Ascending aorta (tissue), 2 donors: ENCODE data around the gene SERPING1. TPM values are rescaled to one million over a fixed set of nuclear protein-coding genes. Genes with fewer than 3 reads are reported as not detected.

Source experiments
- DNase-seq, 2 donors: peaks; one replicate each; pipeline ENCODE4 v3.0.0-alpha.2; 2019; ENCODE audit warnings: low spot score in 2 of 2
- H3K27ac ChIP-seq, 2 donors: fragments of 200-600 bp; sonication (generic); one replicate each; pipeline ENCODE4 v1.5.1; 2016 to 2017; ENCODE audit warnings: mild to moderate bottlenecking in 1 of 2
- H3K27me3 ChIP-seq: fragments of 200-600 bp; sonication (generic); one replicate; pipeline ENCODE4 v1.5.1; 2017
- H3K36me3 ChIP-seq, 2 donors: fragments of 200-600 bp; sonication (generic); one replicate each; pipeline ENCODE4 v1.5.1; 2016
- H3K4me1 ChIP-seq, 2 donors: fragments of 200-600 bp; sonication (generic); one replicate each; pipeline ENCODE4 v1.5.1; 2016 to 2017; ENCODE audit warnings: mild to moderate bottlenecking in 1 of 2
- H3K4me3 ChIP-seq, 2 donors: fragments of 200-600 bp; sonication (generic); one replicate each; pipeline ENCODE4 v1.5.1; 2016 to 2017; ENCODE audit warnings: mild to moderate bottlenecking in 1 of 2
- H3K9me3 ChIP-seq, 2 donors: fragments of 200-600 bp; sonication (generic); one replicate each; pipeline ENCODE4 v1.5.1; 2016
- CTCF ChIP-seq, 3 experiments: fragments of 200-600 bp in 2 of 3; fragments of 450-650 bp in 1 of 3; sonication (generic) in 2 of 3; IDR thresholded peaks; one replicate each; pipeline ENCODE4 v1.5.1; 2016 to 2019; ENCODE audit warnings: antibody characterized with exemption in 3 of 3, mild to moderate bottlenecking in 1 of 3, moderate library complexity in 1 of 3
- intact Hi-C: fragments of 100-400 bp; cut with DNase I; formaldehyde crosslinking; loops from one replicate; pipeline ENCODE4 v1.15.1; 2023
- total RNA-seq: library from RNA; depleted of rRNA; stranded (reverse); fragments of >200 nt; gene quantifications from one replicate; pipeline ENCODE4 v1.1.0, GENCODE V29; 2016

SERPING1 gene
- total RNA-seq, 1 donor from 2014 or later = 607 TPM

DNA sequence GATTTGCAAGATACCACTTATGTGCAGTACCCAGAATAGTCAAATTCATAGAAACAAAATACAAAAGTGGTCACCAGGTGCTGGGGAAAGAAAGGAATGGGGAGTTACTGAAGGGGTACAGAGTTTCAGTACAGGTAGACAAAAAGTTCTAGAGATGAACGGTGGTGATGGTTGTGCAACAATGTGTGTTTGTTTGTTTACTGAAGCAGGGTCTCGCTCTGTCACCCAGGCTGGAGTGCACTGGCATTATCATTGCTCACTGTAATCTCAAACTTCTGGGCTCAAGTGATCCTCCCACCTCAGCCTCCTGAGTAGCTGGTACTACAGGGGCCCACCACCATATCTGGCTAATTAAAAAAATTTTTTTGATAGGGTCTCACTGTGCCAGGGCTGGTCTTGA is 42.1 kb upstream of the SERPING1 start:
- H3K27me3 ChIP-seq = no peaks in the 10 kb centered on the region

GRCh38 chr11:57556041-57556440 is 41.4 kb upstream of the SERPING1 start:
- Histone ChIP-seq H3K9me3 (no peaks in the 10 kb centered on the region), H3K4me3 (no peak overlapping the region), H3K27me3 (no peaks in the 10 kb centered on the region), H3K4me1 (no peaks in the 10 kb centered on the region), H3K27ac (no peak overlapping the region), H3K36me3 (peaks cover 79 to 80% of the 10 kb centered on the region in 2 donors)
- no peak for TF ChIP-seq CTCF (IDR thresholded peaks at IDR 0.05)
- intact Hi-C loops = no loop called here
- no peak for DNase-seq

More for the DNA sequence above, 42.1 kb upstream of the SERPING1 start:
- Histone ChIP-seq H3K27ac (no peak overlapping the region), H3K4me3 (no peak overlapping the region), H3K36me3 (peaks cover 85 to 86% of the 10 kb centered on the region in 2 donors), H3K9me3 (no peaks in the 10 kb centered on the region), H3K4me1 (no peaks in the 10 kb centered on the region)
- no peak for DNase-seq
- TF ChIP-seq CTCF (IDR thresholded peaks at IDR 0.05) = no peak
- intact Hi-C loops = no loop called here

DNA sequence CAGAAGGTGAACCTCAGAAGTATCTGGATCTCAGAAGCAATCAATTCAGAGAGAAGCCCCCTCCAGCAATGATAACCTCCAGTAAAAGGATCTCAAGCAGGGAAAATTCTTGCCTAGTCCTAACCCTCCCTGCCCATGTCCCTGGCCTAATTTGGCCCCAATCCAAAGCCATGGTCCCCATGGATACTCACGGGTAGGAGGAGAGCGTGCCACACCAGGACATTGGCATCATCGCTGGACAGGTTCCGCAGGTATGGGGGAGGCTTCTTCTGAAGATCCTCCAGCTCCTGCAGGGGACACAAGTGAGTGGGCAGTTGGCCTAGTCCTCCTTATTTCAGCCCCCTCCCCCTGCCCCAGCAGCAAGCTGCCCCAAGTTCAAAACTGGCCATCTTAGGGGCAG is 37.3 kb upstream of the SERPING1 start:
- intact Hi-C loops = loop anchor here (10.0 kb wide), 1 partner anchor 245 kb away; no protein-coding TSS in a partner anchor
- no peak overlapping the region for H3K27ac ChIP-seq
- H3K36me3 ChIP-seq = peaks cover 39 to 41% of the 10 kb centered on the region in 2 donors
- TF ChIP-seq CTCF (IDR thresholded peaks at IDR 0.05) = no peak
- DNase-seq = no peak
- H3K27me3 ChIP-seq = no peaks in the 10 kb centered on the region
- H3K9me3 ChIP-seq = no peaks in the 10 kb centered on the region
- no peaks in the 10 kb centered on the region for H3K4me1 ChIP-seq
- H3K4me3 ChIP-seq = no peak overlapping the region

DNA sequence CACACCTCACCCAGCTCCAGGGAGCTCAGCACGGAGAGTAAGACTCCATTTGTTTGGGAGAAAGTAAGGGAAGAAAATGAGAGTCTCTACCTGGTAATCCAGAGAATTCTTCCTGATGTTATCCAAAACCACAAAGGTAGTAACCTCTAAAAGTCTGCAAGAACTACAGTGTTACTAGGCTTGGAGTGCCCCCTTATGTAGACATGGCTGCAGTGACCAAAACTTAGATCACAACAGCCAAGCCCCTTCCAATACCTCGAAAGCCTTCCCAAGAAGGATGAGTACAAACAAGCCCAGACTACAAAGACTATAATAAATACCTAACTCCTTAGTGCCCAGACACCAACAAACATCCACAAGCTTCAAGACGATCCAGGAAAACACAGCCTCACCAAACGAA is 34.9 kb upstream of the SERPING1 start:
- Histone ChIP-seq H3K27ac (no peak overlapping the region), H3K4me1 (peaks cover 0 to 11% of the 10 kb centered on the region in 2 donors), H3K36me3 (peaks cover 15 to 19% of the 10 kb centered on the region in 2 donors), H3K4me3 (no peak overlapping the region), H3K27me3 (no peaks in the 10 kb centered on the region), H3K9me3 (no peaks in the 10 kb centered on the region)
- intact Hi-C loops = loop anchor here (10.0 kb wide), 1 partner anchor 242 kb away; no protein-coding TSS in a partner anchor
- no peak for TF ChIP-seq CTCF (IDR thresholded peaks at IDR 0.05)
- DNase-seq = no peak

DNA sequence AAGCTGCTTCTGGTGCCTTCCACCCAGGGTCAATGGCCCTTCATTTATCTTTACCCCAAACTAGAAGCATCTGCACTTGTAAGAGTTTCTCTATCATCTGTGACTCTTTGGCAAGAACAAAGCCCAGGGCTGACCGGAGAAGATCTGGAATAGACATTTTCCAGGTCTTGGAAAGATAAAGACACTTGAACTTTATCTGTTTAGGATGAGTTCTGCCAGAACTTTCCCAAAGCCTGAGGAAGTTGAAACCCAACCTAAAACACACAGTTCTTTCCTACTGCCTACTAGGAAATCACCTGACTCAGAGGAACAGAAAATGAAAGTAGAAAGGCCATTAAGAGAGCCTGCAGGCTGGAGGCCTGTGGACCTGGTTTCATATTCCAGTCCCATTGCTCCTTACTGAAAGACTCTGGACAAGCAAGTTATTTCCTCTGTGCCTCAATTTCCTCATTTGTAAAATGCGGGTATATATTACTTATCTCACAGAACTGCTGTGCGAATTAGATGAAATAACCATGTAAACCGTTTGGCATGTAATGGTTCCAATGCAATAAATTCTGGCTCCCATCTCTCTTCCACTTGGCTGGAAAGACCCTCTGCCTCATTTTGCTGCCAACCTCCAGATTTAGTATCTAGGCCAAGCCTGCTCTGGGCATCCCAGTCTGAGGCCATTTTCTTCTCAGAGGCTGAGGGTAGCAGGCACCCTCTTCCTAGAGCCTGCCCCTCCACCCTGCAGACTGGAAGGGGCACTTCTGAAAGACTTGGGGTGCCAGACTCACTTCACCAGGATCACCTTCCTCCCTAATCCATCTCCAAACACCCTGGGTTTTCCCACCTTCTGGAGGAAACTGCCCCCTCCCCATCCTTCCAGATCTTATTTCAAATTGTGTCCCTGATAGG is 31.2 kb upstream of the SERPING1 start:
- peak overlapping the region; percentile 78 to 82 for H3K27ac ChIP-seq
- no peak for DNase-seq
- no peak for TF ChIP-seq CTCF (IDR thresholded peaks at IDR 0.05)
- H3K4me1 ChIP-seq = peaks cover 6 to 20% of the 10 kb centered on the region in 2 donors
- intact Hi-C loops = loop anchor here (5.0 to 10.0 kb wide), 3 partner anchors 34 to 239 kb away; partner anchors contain the start of genes CTNND1 and TIMM10
- no peaks in the 10 kb centered on the region for H3K27me3 ChIP-seq
- H3K36me3 ChIP-seq = no peaks in the 10 kb centered on the region
- H3K4me3 ChIP-seq = peak overlapping the region; percentile 84 to 93
- H3K9me3 ChIP-seq = no peaks in the 10 kb centered on the region
